ENCODE results near the gene ARFRP1.

- no peak for TF ChIP-seq CTCF (conservative IDR thresholded peaks at IDR 0.05; ENCODE audit: low read length)
- no peak for TF ChIP-seq EZH2phosphoT487 (IDR thresholded peaks at IDR 0.05; ENCODE audit: borderline replicate concordance, low read depth, low read length)
Observed at GRCh38 chr20:63701051-63701328, 6.8 kb downstream of the ARFRP1 start.
